ENCODE data around the gene CEND1. TPM values are rescaled to one million over a fixed set of nuclear protein-coding genes. Genes with fewer than 3 reads are reported as not detected.

Gene CEND1
- total and polyA plus RNA-seq, 2 experiments from 2014 or later = 1.6 to 8.2 TPM

GRCh38 chr11:797296-798092 lies 7.6 kb upstream of the CEND1 start:
- peak overlapping the region; percentile 79 for H3K4me3 ChIP-seq
- H3K27ac ChIP-seq = peak overlapping the region; percentile 58
- DNase-seq (ENCODE audit: low read depth in 1 of 2, low spot score in 1 of 2) = peak; percentile 77 to 79
- TF ChIP-seq CTCF (IDR thresholded peaks at IDR 0.05; ENCODE audit: low read depth, low read length) = no peak
- no peaks in the 10 kb centered on the region for H3K9me3 ChIP-seq (ENCODE audit: low read depth)
- no peaks in the 10 kb centered on the region for H3K27me3 ChIP-seq
- no peaks in the 10 kb centered on the region for H3K36me3 ChIP-seq
- peaks cover 15% of the 10 kb centered on the region for H3K4me1 ChIP-seq (ENCODE audit: low read depth)

GRCh38 chr11:796565-797295 lies 6.8 kb upstream of the CEND1 start:
- Histone ChIP-seq H3K27ac (peak overlapping the region; percentile 58), H3K27me3 (no peaks in the 10 kb centered on the region), H3K4me1 (ENCODE audit: low read depth) (peaks cover 15% of the 10 kb centered on the region), H3K4me3 (peak overlapping the region; percentile 79), H3K9me3 (ENCODE audit: low read depth) (no peaks in the 10 kb centered on the region), H3K36me3 (no peaks in the 10 kb centered on the region)
- TF ChIP-seq CTCF (IDR thresholded peaks at IDR 0.05; ENCODE audit: low read depth, low read length) = no peak
- DNase-seq (ENCODE audit: low read depth in 1 of 2, low spot score in 1 of 2) = no peak

DNA sequence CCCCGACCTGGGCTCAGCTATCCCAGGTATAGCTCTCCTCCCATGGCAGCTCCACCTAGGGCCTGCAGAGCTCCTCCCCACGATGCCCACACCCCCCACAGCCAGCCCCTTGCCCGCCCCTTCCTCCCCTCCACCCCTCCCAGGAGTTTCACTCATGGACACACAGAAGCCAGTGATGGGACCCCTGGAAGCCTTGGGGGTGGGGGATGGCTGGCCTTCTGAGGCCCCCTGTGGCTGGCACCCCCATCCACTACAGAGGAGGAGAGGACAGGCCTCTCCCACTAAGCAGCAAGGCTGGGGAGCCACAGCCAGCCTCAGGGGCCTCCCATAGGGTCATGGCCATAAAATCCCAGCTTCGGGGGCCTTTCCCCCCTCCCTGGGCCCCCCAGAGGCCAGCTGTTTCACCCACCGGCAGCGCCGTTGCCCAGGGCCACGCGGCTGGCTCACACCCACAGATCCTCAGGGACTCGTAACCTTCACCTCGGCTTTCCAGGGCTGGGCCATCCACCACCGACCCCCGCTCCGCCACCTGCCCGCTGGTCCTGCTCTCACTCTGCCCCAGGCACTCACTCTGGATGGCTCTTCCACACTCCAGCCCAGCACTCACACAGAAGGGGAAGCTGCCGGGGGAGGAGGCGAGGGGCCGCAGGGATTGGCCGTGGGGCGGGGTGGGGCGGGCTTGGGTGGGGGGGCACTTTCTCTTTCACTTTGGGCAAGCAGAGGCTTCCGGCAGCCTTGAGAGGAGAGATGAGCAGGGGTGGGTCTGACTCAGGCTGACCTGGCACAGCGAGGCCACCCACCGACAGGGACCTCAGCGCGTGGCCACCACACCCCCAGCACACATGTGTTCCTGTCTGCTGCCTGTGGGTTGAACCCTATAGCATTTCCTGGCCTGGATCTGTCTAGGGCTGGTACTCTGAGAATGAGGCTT lies 6.0 kb upstream of the CEND1 start:
- no peaks in the 10 kb centered on the region for H3K9me3 ChIP-seq (ENCODE audit: low read depth)
- no peak overlapping the region for H3K4me3 ChIP-seq
- no peaks in the 10 kb centered on the region for H3K27me3 ChIP-seq
- TF ChIP-seq CTCF (IDR thresholded peaks at IDR 0.05; ENCODE audit: low read depth, low read length) = no peak
- peak; percentile 46 to 84 for DNase-seq (ENCODE audit: low read depth in 1 of 2, low spot score in 1 of 2)
- peak overlapping the region; percentile 58 for H3K27ac ChIP-seq
- H3K36me3 ChIP-seq = no peaks in the 10 kb centered on the region
- peaks cover 15% of the 10 kb centered on the region for H3K4me1 ChIP-seq (ENCODE audit: low read depth)

- Histone ChIP-seq H3K4me3 (no peak overlapping the region), H3K4me1 (ENCODE audit: low read depth) (peaks cover 15% of the 10 kb centered on the region), H3K27me3 (no peaks in the 10 kb centered on the region), H3K36me3 (no peaks in the 10 kb centered on the region), H3K27ac (no peak overlapping the region), H3K9me3 (ENCODE audit: low read depth) (no peaks in the 10 kb centered on the region)
- TF ChIP-seq CTCF (IDR thresholded peaks at IDR 0.05; ENCODE audit: low read depth, low read length) = no peak
- no peak for DNase-seq (ENCODE audit: low read depth in 1 of 2, low spot score in 1 of 2)
Measured at GRCh38 chr11:794766-795633, 5.1 kb upstream of the CEND1 start.
